Activated CD8-positive, alpha-beta T cell treated with anti-CD3 and anti-CD28 coated beads for 36 hours (primary cell): ENCODE measurements around the gene LRRC3C. TPM values are rescaled to one million over a fixed set of nuclear protein-coding genes. Genes with fewer than 3 reads are reported as not detected.
A peak's percentile ranks its signal among the peaks of the same experiment; 100 is the strongest.

ENCODE experiments used
- ATAC-seq: fragments of 200-7000 bp; cut with Tn5 transposase; one replicate; pipeline ENCODE4 v1.10.0; 2021; ENCODE audit warnings: mild to moderate bottlenecking, moderate library complexity
- CTCF ChIA-PET: fragments of 350-600 bp; sonication (Branson Sonifier 250); formaldehyde crosslinking; loops from one replicate; lab custom pipeline; 2021; ENCODE audit warnings: antibody characterized with exemption; lab: Charles Lee
- POLR2A ChIA-PET: fragments of 350-600 bp; sonication (Branson Sonifier 250); formaldehyde crosslinking; loops from one replicate; lab custom pipeline; 2021; ENCODE audit warnings: antibody characterized with exemption; lab: Charles Lee
- DNase-seq: peaks from one replicate; pipeline ENCODE4 v3.0.0-alpha.2; 2020
- H3K27ac Mint-ChIP-seq: one replicate; pipeline ENCODE4 v1.8.0; 2021; ENCODE audit warnings: mild to moderate bottlenecking, mixed read lengths
- H3K27me3 Mint-ChIP-seq: one replicate; pipeline ENCODE4 v1.8.0; 2021; ENCODE audit warnings: mixed read lengths
- H3K36me3 Mint-ChIP-seq: one replicate; pipeline ENCODE4 v1.8.0; 2021; ENCODE audit warnings: low read depth, mixed read lengths
- H3K4me1 Mint-ChIP-seq: one replicate; pipeline ENCODE4 v1.8.0; 2021; ENCODE audit warnings: low read depth, mixed read lengths
- H3K4me3 Mint-ChIP-seq: one replicate; pipeline ENCODE4 v1.8.0; 2021; ENCODE audit warnings: mild to moderate bottlenecking, moderate library complexity, mixed read lengths
- H3K9me3 Mint-ChIP-seq: one replicate; pipeline ENCODE4 v1.8.0; 2021; ENCODE audit warnings: mixed read lengths
- intact Hi-C: fragments of 100-400 bp; cut with micrococcal nuclease; formaldehyde crosslinking; loops from one replicate; pipeline ENCODE4 v1.10.0; 2022
- total RNA-seq, 2 experiments: library from RNA; stranded (reverse); gene quantifications; one replicate each; pipeline ENCODE4 v1.2.3, GENCODE V29; 2021
- TF ChIP-seq, protein P1 (sequence below): fragments of 200-600 bp; IDR thresholded peaks from one replicate; pipeline ENCODE4 v1.8.0; 2022; ENCODE audit warnings: antibody characterized with exemption, mild to moderate bottlenecking

LRRC3C gene
- total RNA-seq, 2 experiments from 2014 or later = not detected

GRCh38 chr17:39955726-39956225 lies 28.2 kb downstream of the LRRC3C start:
- ATAC-seq (no peak), DNase-seq (no peak)
- Mint-ChIP-seq H3K27me3 (no peaks in the 10 kb centered on the region), H3K27ac (no peak overlapping the region), H3K9me3 (no peaks in the 10 kb centered on the region), H3K4me1 (peaks cover 17% of the 10 kb centered on the region), H3K36me3 (no peaks in the 10 kb centered on the region), H3K4me3 (no peak overlapping the region)
- ChIA-PET POLR2A (interaction anchor here (0.8 kb wide), 1 partner anchor 192 kb away, joined by 3 read pairs; no protein-coding TSS in a partner anchor), CTCF (interaction anchor here (1.1 to 2.4 kb wide), 4 partner anchors 20 to 334 kb away, joined by 3 to 8 read pairs (median 4); partner anchors contain the start of gene PSMD3)
- intact Hi-C loops = no loop called here
- TF ChIP-seq, protein P1, sequence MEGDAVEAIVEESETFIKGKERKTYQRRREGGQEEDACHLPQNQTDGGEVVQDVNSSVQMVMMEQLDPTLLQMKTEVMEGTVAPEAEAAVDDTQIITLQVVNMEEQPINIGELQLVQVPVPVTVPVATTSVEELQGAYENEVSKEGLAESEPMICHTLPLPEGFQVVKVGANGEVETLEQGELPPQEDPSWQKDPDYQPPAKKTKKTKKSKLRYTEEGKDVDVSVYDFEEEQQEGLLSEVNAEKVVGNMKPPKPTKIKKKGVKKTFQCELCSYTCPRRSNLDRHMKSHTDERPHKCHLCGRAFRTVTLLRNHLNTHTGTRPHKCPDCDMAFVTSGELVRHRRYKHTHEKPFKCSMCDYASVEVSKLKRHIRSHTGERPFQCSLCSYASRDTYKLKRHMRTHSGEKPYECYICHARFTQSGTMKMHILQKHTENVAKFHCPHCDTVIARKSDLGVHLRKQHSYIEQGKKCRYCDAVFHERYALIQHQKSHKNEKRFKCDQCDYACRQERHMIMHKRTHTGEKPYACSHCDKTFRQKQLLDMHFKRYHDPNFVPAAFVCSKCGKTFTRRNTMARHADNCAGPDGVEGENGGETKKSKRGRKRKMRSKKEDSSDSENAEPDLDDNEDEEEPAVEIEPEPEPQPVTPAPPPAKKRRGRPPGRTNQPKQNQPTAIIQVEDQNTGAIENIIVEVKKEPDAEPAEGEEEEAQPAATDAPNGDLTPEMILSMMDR = no peak

DNA sequence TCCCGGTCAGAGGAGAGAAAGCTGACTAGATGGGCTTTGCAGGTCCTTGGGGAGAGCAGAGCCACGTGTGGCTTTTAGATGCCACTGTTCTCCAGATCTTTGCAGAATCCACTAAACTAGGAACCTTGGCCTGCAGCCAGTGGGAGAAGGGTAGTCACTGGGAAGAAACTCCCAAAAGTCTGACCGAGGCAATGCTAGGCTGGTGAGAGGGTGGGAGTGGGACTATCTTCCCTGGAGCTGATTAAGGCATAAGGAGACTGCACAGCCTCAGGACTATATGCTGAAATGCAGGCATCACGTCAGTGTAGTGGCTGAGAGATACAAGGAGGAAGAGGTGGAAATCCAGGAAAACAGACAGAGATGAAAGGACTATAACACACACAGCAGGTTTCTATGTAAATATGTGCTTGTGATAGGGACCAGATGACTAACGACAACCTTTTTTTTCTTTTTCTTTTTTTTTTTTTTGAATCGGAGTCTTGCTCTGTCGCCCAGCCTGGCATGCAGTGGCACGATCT lies 33.1 kb downstream of the LRRC3C start:
- no peaks in the 10 kb centered on the region for H3K36me3 Mint-ChIP-seq
- H3K27ac Mint-ChIP-seq = no peak overlapping the region
- H3K4me1 Mint-ChIP-seq = peaks cover 25% of the 10 kb centered on the region
- POLR2A ChIA-PET = no interaction called here
- ATAC-seq = no peak
- H3K4me3 Mint-ChIP-seq = no peak overlapping the region
- DNase-seq = no peak
- TF ChIP-seq, protein P1 = no peak
- intact Hi-C loops = no loop called here
- CTCF ChIA-PET = interaction anchor here (3.1 kb wide), 1 partner anchor 19 kb away, joined by 40 read pairs; the partner anchor contains the start of gene PSMD3
- H3K27me3 Mint-ChIP-seq = no peaks in the 10 kb centered on the region
- no peaks in the 10 kb centered on the region for H3K9me3 Mint-ChIP-seq

DNA sequence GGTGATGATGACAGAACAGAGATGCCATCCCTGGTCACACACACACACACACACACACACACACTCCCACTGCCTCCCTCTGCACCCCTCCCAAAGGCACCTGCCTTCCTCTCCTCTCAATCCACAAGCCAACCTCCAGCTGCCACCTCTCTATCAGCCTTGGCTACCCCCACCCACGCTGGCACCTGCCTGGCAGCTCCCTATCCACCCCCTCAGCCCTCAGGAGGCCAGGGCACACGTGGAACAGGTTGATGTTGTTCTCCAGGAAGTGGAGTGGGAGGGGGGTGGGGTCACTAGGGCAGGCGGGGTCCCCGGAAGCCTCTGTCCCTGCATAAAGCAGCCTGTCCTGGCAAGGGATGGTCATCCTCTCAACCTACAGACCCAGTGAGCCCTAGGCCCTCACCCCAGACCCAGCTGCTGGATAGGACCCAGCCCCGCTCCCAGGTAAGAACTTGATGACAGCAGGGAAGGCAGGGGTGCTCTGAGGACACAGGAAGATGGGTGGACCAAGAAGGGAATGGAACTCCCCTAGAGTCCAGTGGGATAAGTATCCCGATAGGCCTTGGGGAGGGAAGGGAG lies 35.2 kb downstream of the LRRC3C start, which contains the start of gene GSDMA:
GSDMA (plus strand) TSS at position 363 of the 579 bp plus-strand sequence. CDS start 2,684 bp downstream, outside the sequence.
- intact Hi-C loops = no loop called here
- ChIA-PET POLR2A (interaction anchor here (0.6 to 2.2 kb wide), 3 partner anchors 9 to 474 kb away, joined by 3 to 9 read pairs (median 3); no protein-coding TSS in a partner anchor), CTCF (interaction anchor here (0.6 to 1.5 kb wide), 4 partner anchors 9 to 18 kb away, joined by 3 to 5 read pairs (median 4); partner anchors contain the start of gene PSMD3)
- Mint-ChIP-seq H3K36me3 (no peaks in the 10 kb centered on the region), H3K27ac (peak within 1 kb of the TSS; percentile 62), H3K9me3 (no peaks in the 10 kb centered on the region), H3K4me1 (peaks cover 25% of the 10 kb centered on the region), H3K4me3 (no peak within 1 kb of the TSS), H3K27me3 (no peaks in the 10 kb centered on the region)
- peak; percentile 55 for DNase-seq
- ATAC-seq = peak; percentile 40
- TF ChIP-seq, protein P1 = no peak

DNA sequence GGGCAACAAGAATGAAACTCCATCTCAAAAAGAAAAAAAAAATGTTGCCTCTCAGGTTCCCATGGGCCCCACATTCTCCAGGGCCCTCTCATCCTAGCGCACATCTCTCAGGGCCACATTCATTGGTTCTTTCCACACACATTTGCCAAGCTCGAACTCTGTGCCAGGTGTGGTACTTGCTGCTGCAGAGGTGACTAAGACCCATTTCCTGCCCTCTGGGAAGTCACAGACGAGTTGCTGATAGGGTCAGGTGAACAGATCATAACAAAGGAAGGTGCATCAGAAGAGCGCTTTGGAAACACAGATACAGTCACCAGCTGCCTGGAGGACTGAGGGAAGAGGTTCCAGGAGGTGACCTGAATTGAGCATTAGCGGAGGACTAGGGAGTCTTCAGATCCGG lies 36.3 kb downstream of the LRRC3C start:
- Mint-ChIP-seq H3K36me3 (no peaks in the 10 kb centered on the region), H3K4me3 (no peak overlapping the region), H3K4me1 (peaks cover 24% of the 10 kb centered on the region), H3K27ac (peak overlapping the region; percentile 13), H3K9me3 (no peaks in the 10 kb centered on the region), H3K27me3 (no peaks in the 10 kb centered on the region)
- intact Hi-C loops = no loop called here
- ChIA-PET POLR2A (interaction anchor here (0.7 to 2.2 kb wide), 2 partner anchors 10 to 1382 kb away, joined by 3 to 9 read pairs; no protein-coding TSS in a partner anchor), CTCF (interaction anchor here (1.1 kb wide), 1 partner anchor 17 kb away, joined by 3 read pairs; the partner anchor contains the start of gene PSMD3)
- TF ChIP-seq, protein P1 = no peak
- DNase-seq (peak; percentile 41), ATAC-seq (peak; percentile 59)
